Breast epithelium (tissue), 3 donors: ENCODE data around the gene PDE4D.

Source experiments
- CTCF ChIP-seq, 3 donors: fragments of 450-650 bp; IDR thresholded peaks; one replicate each; pipeline ENCODE4 v1.5.1; 2016 to 2017; ENCODE audit warnings: antibody characterized with exemption in 3 of 3, mild to moderate bottlenecking in 3 of 3, moderate library complexity in 3 of 3
- POLR2A ChIP-seq: fragments of 450-650 bp; IDR thresholded peaks from one replicate; pipeline ENCODE4 v1.6.1; 2016; ENCODE audit warnings: antibody characterized with exemption, mild to moderate bottlenecking, moderate library complexity
- POLR2AphosphoS5 ChIP-seq, 3 donors: sonication (generic); formaldehyde crosslinking; IDR thresholded peaks; one replicate each; pipeline ENCODE4 v1.6.1; 2017; ENCODE audit warnings: antibody characterized with exemption in 3 of 3

GRCh38 chr5:59732301-59732700, 161.2 kb downstream of the PDE4D start:
- TF ChIP-seq POLR2A (no peak), POLR2AphosphoS5 (IDR thresholded peaks at IDR 0.05) (no peak), CTCF (IDR thresholded peaks at IDR 0.05) (no peak)
